HEK293T (cell line): Measurements from ENCODE around the gene MYD88.

Experiments
- CTCF ChIA-PET: fragments of 350-600 bp; formaldehyde crosslinking; extraction: SDS; loops from one replicate; lab custom pipeline; 2021; ENCODE audit warnings: antibody characterized with exemption, inconsistent platforms; lab: Yijun Ruan, JAX
- POLR2A ChIA-PET: fragments of 350-600 bp; formaldehyde crosslinking; extraction: SDS; loops from one replicate; lab custom pipeline; 2020; ENCODE audit warnings: antibody characterized with exemption, inconsistent platforms; lab: Yijun Ruan, JAX
- DNase-seq: peaks from one replicate; pipeline ENCODE4 v3.0.0; 2012; ENCODE audit warnings: mixed read lengths; ENCODE audit errors: extremely low spot score
- ARNT ChIP-seq: fragments of 450-650 bp; IDR thresholded peaks from 2 replicates; pipeline ENCODE4 v1.6.1; 2017; ENCODE audit warnings: mild to moderate bottlenecking
- BHLHE40 ChIP-seq: fragments of 450-650 bp; IDR thresholded peaks from 2 replicates; pipeline ENCODE4 v1.6.1; 2016; ENCODE audit warnings: mild to moderate bottlenecking, moderate library complexity, borderline replicate concordance
- CTBP1 ChIP-seq: fragments of 450-650 bp; IDR thresholded peaks from 2 replicates; pipeline ENCODE4 v1.6.1; 2016; ENCODE audit warnings: borderline replicate concordance
- ELF4 ChIP-seq: fragments of 450-650 bp; IDR thresholded peaks from 2 replicates; pipeline ENCODE4 v1.6.1; 2017; ENCODE audit warnings: antibody characterized with exemption
- FOXA1 ChIP-seq: fragments of 450-650 bp; IDR thresholded peaks from 2 replicates; pipeline ENCODE4 v1.6.1; 2016; ENCODE audit warnings: mild to moderate bottlenecking
- FOXK2 ChIP-seq: fragments of 450-650 bp; IDR thresholded peaks from 2 replicates; pipeline ENCODE4 v1.6.1; 2016; ENCODE audit warnings: mild to moderate bottlenecking
- FOXM1 ChIP-seq: fragments of 450-650 bp; IDR thresholded peaks from 2 replicates; pipeline ENCODE4 v1.6.1; 2017; ENCODE audit warnings: mild to moderate bottlenecking, borderline replicate concordance
- HDGF ChIP-seq: fragments of 450-650 bp; IDR thresholded peaks from 2 replicates; pipeline ENCODE4 v1.6.1; 2017; ENCODE audit warnings: antibody characterized with exemption, borderline replicate concordance
- L3MBTL2 ChIP-seq: fragments of 450-650 bp; conservative IDR thresholded peaks from 2 replicates; pipeline ENCODE4 v1.6.1; 2016; ENCODE audit warnings: mild to moderate bottlenecking
- LEF1 ChIP-seq: fragments of 450-650 bp; IDR thresholded peaks from 2 replicates; pipeline ENCODE4 v1.6.1; 2017; ENCODE audit warnings: mild to moderate bottlenecking, borderline replicate concordance
- NFRKB ChIP-seq: fragments of 450-650 bp; IDR thresholded peaks from 2 replicates; pipeline ENCODE4 v1.6.1; 2016; ENCODE audit warnings: mild to moderate bottlenecking, moderate library complexity
- SP1 ChIP-seq: fragments of 450-650 bp; IDR thresholded peaks from 2 replicates; pipeline ENCODE4 v1.6.1; 2017
- SUZ12 ChIP-seq: fragments of 450-650 bp; IDR thresholded peaks from 2 replicates; pipeline ENCODE4 v1.6.1; 2016; ENCODE audit warnings: mild to moderate bottlenecking
- TARDBP ChIP-seq: fragments of 450-650 bp; IDR thresholded peaks from 2 replicates; pipeline ENCODE4 v1.6.1; 2016
- ZNF384 ChIP-seq: fragments of 450-650 bp; IDR thresholded peaks from 2 replicates; pipeline ENCODE4 v1.6.1; 2016
- TF ChIP-seq, protein P1 (sequence below): fragments of 450-650 bp; IDR thresholded peaks from 2 replicates; pipeline ENCODE4 v1.6.1; 2016

Gene MYD88

DNA sequence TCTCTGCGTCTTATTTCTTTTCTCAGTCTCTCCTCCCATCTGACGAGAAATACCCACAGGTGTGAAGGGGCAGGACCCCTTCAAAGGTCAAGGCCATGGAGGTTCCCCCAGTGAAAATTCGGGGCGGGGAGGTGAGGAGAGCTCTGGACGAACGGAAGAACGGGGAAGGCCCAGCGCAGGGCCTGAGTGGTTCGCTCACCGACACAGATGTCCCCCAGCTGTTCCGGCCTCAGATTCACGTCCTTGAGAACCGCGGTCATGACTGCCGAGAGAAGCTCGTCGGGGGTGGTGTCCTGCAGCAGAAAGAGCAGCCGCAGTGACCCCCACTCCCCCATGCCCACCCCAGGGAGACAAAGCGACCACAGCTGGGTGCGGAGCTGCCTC, 2.1 kb upstream of the MYD88 start:
- CTCF ChIA-PET, result interaction anchor here (0.8 kb wide), 1 partner anchor 31 kb away, joined by 8 read pairs; no protein-coding TSS in a partner anchor
- POLR2A ChIA-PET, result interaction anchor here (0.6 to 3.8 kb wide), 5 partner anchors 8 to 29 kb away, joined by 3 to 39 read pairs (median 5); partner anchors contain the start of gene OXSR1
- TF ChIP-seq, protein P1, sequence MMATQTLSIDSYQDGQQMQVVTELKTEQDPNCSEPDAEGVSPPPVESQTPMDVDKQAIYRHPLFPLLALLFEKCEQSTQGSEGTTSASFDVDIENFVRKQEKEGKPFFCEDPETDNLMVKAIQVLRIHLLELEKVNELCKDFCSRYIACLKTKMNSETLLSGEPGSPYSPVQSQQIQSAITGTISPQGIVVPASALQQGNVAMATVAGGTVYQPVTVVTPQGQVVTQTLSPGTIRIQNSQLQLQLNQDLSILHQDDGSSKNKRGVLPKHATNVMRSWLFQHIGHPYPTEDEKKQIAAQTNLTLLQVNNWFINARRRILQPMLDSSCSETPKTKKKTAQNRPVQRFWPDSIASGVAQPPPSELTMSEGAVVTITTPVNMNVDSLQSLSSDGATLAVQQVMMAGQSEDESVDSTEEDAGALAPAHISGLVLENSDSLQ, result no peak
- TF ChIP-seq FOXM1, result no peak
- TF ChIP-seq BHLHE40, result no peak
- TF ChIP-seq SP1, result no peak
- no peak for TF ChIP-seq FOXA1
- no peak for TF ChIP-seq ZNF384
- no peak for TF ChIP-seq NFRKB
- TF ChIP-seq FOXK2, result no peak
- TF ChIP-seq CTBP1, result no peak
- no peak for TF ChIP-seq LEF1
- TF ChIP-seq ARNT, result no peak
- TF ChIP-seq SUZ12, result no peak
- no peak for TF ChIP-seq TARDBP
- TF ChIP-seq L3MBTL2, result no peak
- DNase-seq, result no peak

DNA sequence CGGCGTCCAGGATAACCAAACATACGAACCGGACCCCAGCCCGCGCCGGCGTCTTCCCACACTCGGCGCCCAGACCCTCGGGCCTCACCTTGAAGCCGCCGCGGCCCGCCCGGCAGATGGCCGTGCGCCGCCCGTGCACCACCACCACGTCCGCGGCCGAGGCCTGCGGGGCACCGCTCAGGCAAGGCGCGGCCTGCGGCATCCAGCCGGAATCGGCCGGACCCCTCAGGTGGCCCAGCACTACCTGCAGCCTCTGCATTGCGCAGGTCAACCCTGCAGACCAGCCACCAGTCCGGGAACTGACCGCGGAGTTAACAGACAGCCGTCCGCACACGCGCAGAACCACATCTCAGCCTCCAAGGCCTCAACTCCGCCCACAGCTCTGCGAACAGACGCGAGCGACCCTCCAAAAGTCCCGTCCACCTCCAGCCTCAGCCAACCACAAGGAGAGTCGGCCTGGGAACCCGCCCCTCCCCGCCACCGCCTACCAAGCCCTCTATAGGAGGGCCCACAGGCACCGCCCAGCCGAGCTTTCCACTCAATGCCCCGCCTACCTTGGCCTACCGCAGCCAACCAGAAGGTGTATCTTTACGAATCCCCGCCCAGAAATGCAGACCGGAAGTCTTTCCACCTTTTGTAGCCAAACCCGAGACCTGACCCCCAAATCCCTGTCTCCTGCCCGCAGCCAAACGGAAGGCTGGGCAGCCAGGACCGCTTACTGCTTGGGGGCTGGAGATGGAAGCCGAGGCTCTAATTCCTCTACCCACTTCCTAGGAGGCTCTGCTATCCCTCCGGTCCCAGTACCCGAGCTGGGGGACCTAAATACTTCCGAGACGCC, 1.5 kb upstream of the MYD88 start, which contains the start of gene ACAA1:
Gene ACAA1, minus strand, starts transcription at position 351 of the 838 bp plus-strand sequence. Its CDS starts 92 bp downstream, at position 259.
- ChIA-PET CTCF (interaction anchor here (0.8 kb wide), 2 partner anchors 30 to 303 kb away, joined by 3 to 8 read pairs; no protein-coding TSS in a partner anchor), POLR2A (interaction anchor here (0.6 to 3.8 kb wide), 11 partner anchors 9 to 374 kb away, joined by 3 to 39 read pairs (median 3); partner anchors contain the start of genes OXSR1 and XYLB)
- DNase-seq, result peak; percentile 97
- TF ChIP-seq, protein P1, result peak; percentile 90
- TF ChIP-seq FOXK2, result no peak
- TF ChIP-seq FOXM1, result no peak
- no peak for TF ChIP-seq TARDBP
- peak; percentile 97 for TF ChIP-seq HDGF
- no peak for TF ChIP-seq L3MBTL2
- no peak for TF ChIP-seq NFRKB
- no peak for TF ChIP-seq LEF1
- no peak for TF ChIP-seq SUZ12
- no peak for TF ChIP-seq CTBP1
- no peak for TF ChIP-seq BHLHE40
- TF ChIP-seq ZNF384, result no peak
- no peak for TF ChIP-seq FOXA1
- TF ChIP-seq ARNT, result no peak
- peak; percentile 78 for TF ChIP-seq ELF4

DNA sequence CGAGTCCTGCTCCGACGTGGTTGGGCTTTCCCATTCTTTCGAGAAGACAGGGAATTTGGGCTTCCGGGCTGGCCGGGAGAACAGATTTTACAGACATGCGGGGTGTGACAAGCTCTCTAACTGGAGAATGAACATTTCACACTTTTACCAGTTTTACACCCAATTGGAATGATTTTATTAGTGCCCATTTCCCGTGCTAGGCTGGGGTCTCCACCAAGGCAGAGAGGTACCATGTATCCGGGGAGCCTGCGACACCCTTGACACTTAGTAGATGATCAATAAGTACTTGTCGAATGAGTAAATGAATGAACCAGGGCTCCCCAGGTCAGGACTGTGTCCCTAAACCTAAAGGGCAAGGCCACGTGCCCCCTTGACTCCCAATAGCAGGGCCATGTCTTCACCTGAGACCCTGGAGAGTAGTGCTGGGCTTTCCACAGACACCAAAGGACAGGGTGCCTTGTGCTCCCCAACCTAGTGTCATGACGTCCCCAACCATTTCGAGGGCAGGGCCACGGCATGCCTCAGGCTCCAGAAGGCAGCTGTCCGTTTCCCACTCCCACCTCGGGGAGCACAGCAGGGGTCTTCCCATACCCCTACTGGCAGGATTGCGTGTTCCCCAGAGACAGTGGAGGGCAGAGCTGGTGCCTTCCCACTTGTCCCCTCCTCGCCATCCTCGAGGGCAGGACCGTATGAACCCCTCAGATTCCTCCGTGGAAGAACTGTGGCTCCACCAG, 679 bp upstream of the MYD88 start:
- POLR2A ChIA-PET, result interaction anchor here (0.8 to 3.8 kb wide), 8 partner anchors 9 to 209 kb away, joined by 3 to 39 read pairs (median 4); partner anchors contain the start of genes OXSR1 and XYLB
- no peak for DNase-seq
- TF ChIP-seq FOXA1 (no peak), ELF4 (no peak), CTBP1 (no peak), ARNT (no peak), TARDBP (no peak), L3MBTL2 (peak; percentile 48; the same call in 1 of the 2 replicates), SUZ12 (no peak)
- CTCF ChIA-PET, result interaction anchor here (0.8 kb wide), 1 partner anchor 304 kb away, joined by 3 read pairs; no protein-coding TSS in a partner anchor

DNA sequence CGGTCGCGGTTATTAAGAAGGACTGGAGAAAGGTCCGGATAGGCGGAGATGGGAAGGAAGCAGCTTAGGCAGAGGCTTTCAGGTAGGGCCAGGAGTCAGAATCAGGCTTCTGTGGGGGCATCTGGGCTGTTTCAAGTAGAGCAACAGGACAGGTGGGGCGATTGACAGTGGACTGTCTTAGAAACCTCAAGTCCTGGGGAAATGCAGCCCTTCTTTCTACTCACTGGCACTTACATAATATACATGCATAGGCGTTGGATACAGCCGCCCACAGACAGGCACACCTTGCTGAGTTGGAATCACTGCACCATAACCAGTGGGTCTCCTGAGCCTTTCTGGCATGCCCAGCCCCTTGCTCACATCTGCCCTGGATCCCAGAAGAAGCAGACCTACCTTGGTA, 730 bp downstream of the MYD88 start:
- CTCF ChIA-PET, result no interaction called here
- TF ChIP-seq ELF4 (no peak), FOXM1 (no peak), BHLHE40 (no peak), NFRKB (no peak), ZNF384 (no peak), CTBP1 (no peak), HDGF (no peak), SP1 (no peak), TARDBP (no peak), ARNT (no peak)
- POLR2A ChIA-PET, result interaction anchor here (1.0 to 3.8 kb wide), 2 partner anchors 13 to 26 kb away, joined by 3 to 39 read pairs; partner anchors contain the start of gene OXSR1
- DNase-seq, result no peak

DNA sequence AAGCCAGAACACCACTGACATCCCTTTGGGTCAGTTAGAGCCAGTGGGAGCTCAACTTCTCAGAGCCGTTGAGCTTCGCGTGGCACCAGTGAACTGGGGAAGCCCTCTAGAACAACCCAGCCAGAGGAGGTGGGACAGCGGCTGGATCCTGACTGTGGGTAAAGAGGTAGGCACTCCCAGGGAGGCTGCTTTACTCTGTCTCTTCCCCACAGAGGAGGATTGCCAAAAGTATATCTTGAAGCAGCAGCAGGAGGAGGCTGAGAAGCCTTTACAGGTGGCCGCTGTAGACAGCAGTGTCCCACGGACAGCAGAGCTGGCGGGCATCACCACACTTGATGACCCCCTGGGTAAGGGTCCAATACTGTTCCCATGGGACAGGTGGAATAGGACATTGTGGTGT, 1.2 kb downstream of the MYD88 start:
- POLR2A ChIA-PET, result interaction anchor here (3.8 kb wide), 1 partner anchor 25 kb away, joined by 39 read pairs; the partner anchor contains the start of gene OXSR1
- TF ChIP-seq ARNT (no peak), SUZ12 (no peak), FOXM1 (no peak), ZNF384 (no peak), TARDBP (no peak), L3MBTL2 (no peak), CTBP1 (no peak), LEF1 (no peak), ELF4 (no peak), FOXK2 (no peak), BHLHE40 (no peak), SP1 (no peak), NFRKB (no peak)
- TF ChIP-seq, protein P1, result no peak
- no peak for DNase-seq
- CTCF ChIA-PET, result no interaction called here
